COLO668 (cell line): ENCODE measurements around the gene PRSS53.
A peak's percentile ranks its signal among the peaks of the same experiment; 100 is the strongest.
"Not testable (repeated sequence)": the region's sequence is repeated elsewhere in the genome, so short reads cannot be mapped to it uniquely, and the experiment has no call there.

Experiments used
- DNase-seq: peaks from one replicate; lab custom pipeline; 2025; ENCODE audit not compliant: unreplicated experiment; lab: John Stamatoyannopoulos, UW

The PRSS53 gene

GRCh38 chr16:31088459-31089183 is at the start of gene PRSS53:
PRSS53 (minus strand) TSS chr16:31088943; CDS start chr16:31088809, 134 bp downstream.
- peak; percentile 58 for DNase-seq

GRCh38 chr16:31136822-31137499 is 48.2 kb upstream of the PRSS53 start:
- not testable (repeated sequence) for DNase-seq

- no peak for DNase-seq
Measured at GRCh38 chr16:31136287-31136662, 47.5 kb upstream of the PRSS53 start.

GRCh38 chr16:31135535-31136286 is 47.0 kb upstream of the PRSS53 start, which contains the start of gene PRSS8:
PRSS8 (minus strand) TSS chr16:31135727; CDS start chr16:31135498, 229 bp downstream.
- DNase-seq, result peak; percentile 59

- DNase-seq, result peak; percentile 15
Measured at GRCh38 chr16:31134625-31135534, 46.1 kb upstream of the PRSS53 start.

GRCh38 chr16:31134091-31134571 is 45.4 kb upstream of the PRSS53 start:
- no peak for DNase-seq

- no peak for DNase-seq
Measured at GRCh38 chr16:31133046-31133501, 44.3 kb upstream of the PRSS53 start.

- no peak for DNase-seq
Measured at GRCh38 chr16:31132303-31132979, 43.7 kb upstream of the PRSS53 start.

- DNase-seq, result no peak
Measured at GRCh38 chr16:31131841-31132271, 43.1 kb upstream of the PRSS53 start.

- DNase-seq, result no peak
Measured at GRCh38 chr16:31131416-31131815, 42.7 kb upstream of the PRSS53 start.

GRCh38 chr16:31130899-31131298 is 42.2 kb upstream of the PRSS53 start:
- peak; percentile 64 for DNase-seq

GRCh38 chr16:31130336-31130891 is 41.7 kb upstream of the PRSS53 start:
- DNase-seq, result no peak

- DNase-seq, result no peak
Measured at GRCh38 chr16:31129568-31130335, 41.0 kb upstream of the PRSS53 start.

GRCh38 chr16:31128711-31129567 is 40.2 kb upstream of the PRSS53 start:
- no peak for DNase-seq

- DNase-seq, result no peak
Measured at GRCh38 chr16:31127182-31127581, 38.4 kb upstream of the PRSS53 start.

GRCh38 chr16:31125844-31126243 is 37.1 kb upstream of the PRSS53 start:
- DNase-seq, result no peak

- DNase-seq, result no peak
Measured at GRCh38 chr16:31120129-31120528, 31.4 kb upstream of the PRSS53 start.
